B cell (primary cell): ENCODE data around the gene HTT-AS. TPM values are rescaled to one million over a fixed set of nuclear protein-coding genes. Genes with fewer than 3 reads are reported as not detected.

Experiments used
- ATAC-seq: fragments of 200-7000 bp; cut with Tn5 transposase; one replicate; pipeline ENCODE4 v1.10.0; 2021; ENCODE audit warnings: low read depth, mild to moderate bottlenecking, moderate number of reproducible peaks, moderate library complexity
- CTCF ChIA-PET: fragments of 350-600 bp; sonication (Branson Sonifier 250); formaldehyde crosslinking; loops from one replicate; lab custom pipeline; 2021; ENCODE audit warnings: antibody characterized with exemption, inconsistent platforms; lab: Charles Lee
- POLR2A ChIA-PET: fragments of 350-600 bp; sonication (Branson Sonifier 250); formaldehyde crosslinking; loops from one replicate; lab custom pipeline; 2021; ENCODE audit warnings: antibody characterized with exemption; lab: Charles Lee
- DNase-seq: peaks from one replicate; pipeline ENCODE4 v3.0.0; 2013
- H2AFZ ChIP-seq: 2 replicates; pipeline ENCODE4 v1.6.1; 2012; ENCODE audit warnings: mild to moderate bottlenecking, low read depth, low read length; ENCODE audit not compliant: insufficient read depth, poor library complexity, severe bottlenecking
- H3K27ac ChIP-seq, 2 donors: 1 replicate in 1 of 2; 2 replicates in 1 of 2; pipeline ENCODE4 v1.5.1; 2012 to 2013; ENCODE audit warnings: low read length in 2 of 2, mild to moderate bottlenecking in 2 of 2, moderate library complexity in 1 of 2
- H3K27me3 ChIP-seq, 4 experiments: fragments of 200-600 bp in 1 of 4; sonication (generic) in 1 of 4; replicated peaks in 1 of 4; 1 replicate in 2 of 4; 2 replicates in 2 of 4; pipeline versions ENCODE4 v1.6.1 to v1.7.0; 2013 to 2016; ENCODE audit warnings: low read length in 3 of 4, mild to moderate bottlenecking in 2 of 4, mixed read lengths in 1 of 4, moderate library complexity in 1 of 4; ENCODE audit not compliant: insufficient read depth in 4 of 4, control insufficient read depth in 3 of 4; ENCODE audit errors: control extremely low read depth in 1 of 4
- H3K36me3 ChIP-seq, 2 experiments: replicated peaks in 1 of 2; 1 replicate in 1 of 2; 2 replicates in 1 of 2; pipeline versions ENCODE4 v1.6.1 to v1.7.1; 2013; ENCODE audit warnings: low read length in 1 of 2; ENCODE audit not compliant: insufficient read depth in 2 of 2, control insufficient read depth in 1 of 2; ENCODE audit errors: control extremely low read depth in 1 of 2, extremely low read depth in 1 of 2
- H3K4me1 ChIP-seq, 2 donors: fragments of 200-600 bp in 1 of 2; sonication (generic) in 1 of 2; 1 replicate in 1 of 2; 2 replicates in 1 of 2; pipeline versions ENCODE4 v1.5.1 to v1.6.1; 2013 to 2017; ENCODE audit warnings: low read length in 2 of 2; ENCODE audit not compliant: control insufficient read depth in 2 of 2, insufficient read depth in 2 of 2
- H3K4me2 ChIP-seq: replicated peaks from 2 replicates; pipeline ENCODE3; 2012; ENCODE audit warnings: mild to moderate bottlenecking, low read depth, low read length; ENCODE audit not compliant: poor library complexity, severe bottlenecking
- H3K4me3 ChIP-seq, 5 experiments: fragments of 200-600 bp in 1 of 5; sonication (generic) in 1 of 5; 1 replicate in 3 of 5; 2 replicates in 2 of 5; pipeline versions ENCODE4 v1.5.1 to v1.7.0; 2011 to 2016; ENCODE audit warnings: low read length in 4 of 5, mild to moderate bottlenecking in 4 of 5, low read depth in 2 of 5, control low read depth in 1 of 5, moderate library complexity in 1 of 5; ENCODE audit not compliant: insufficient read depth in 1 of 5; ENCODE audit errors: control extremely low read depth in 1 of 5, extremely low read depth in 1 of 5
- H3K79me2 ChIP-seq: fragments of 200-600 bp; sonication (generic); one replicate; pipeline ENCODE4 v1.6.0; 2016; ENCODE audit warnings: low read length; ENCODE audit not compliant: control insufficient read depth, insufficient read depth
- H3K9ac ChIP-seq: fragments of 200-600 bp; sonication (generic); 2 replicates; pipeline ENCODE4 v1.6.1; 2017; ENCODE audit warnings: mild to moderate bottlenecking, low read length, moderate library complexity
- H3K9me3 ChIP-seq, 3 donors: one replicate each; pipeline versions ENCODE4 v1.6.1 to v1.7.1; 2013; ENCODE audit warnings: low read length in 2 of 3; ENCODE audit not compliant: control insufficient read depth in 2 of 3, insufficient read depth in 1 of 3; ENCODE audit errors: control extremely low read depth in 1 of 3
- H4K20me1 ChIP-seq: 2 replicates; pipeline ENCODE4 v1.6.0; 2012; ENCODE audit warnings: mild to moderate bottlenecking, low read length; ENCODE audit not compliant: insufficient read depth, control insufficient read depth, poor library complexity, severe bottlenecking
- H3K27ac Mint-ChIP-seq: one replicate; pipeline ENCODE4 v1.8.0; 2021; ENCODE audit warnings: mixed read lengths
- H3K27me3 Mint-ChIP-seq: one replicate; pipeline ENCODE4 v1.8.0; 2021; ENCODE audit warnings: mixed read lengths
- H3K4me1 Mint-ChIP-seq: one replicate; pipeline ENCODE4 v1.8.0; 2021; ENCODE audit warnings: mixed read lengths
- H3K4me3 Mint-ChIP-seq: one replicate; pipeline ENCODE4 v1.8.0; 2021; ENCODE audit warnings: mixed read lengths
- H3K9me3 Mint-ChIP-seq: one replicate; pipeline ENCODE4 v1.8.0; 2022; ENCODE audit warnings: mixed read lengths; ENCODE audit not compliant: insufficient read depth
- EZH2 ChIP-seq: IDR thresholded peaks from 2 replicates; pipeline ENCODE4 v1.6.1; 2012; ENCODE audit warnings: borderline replicate concordance, low read depth, mild to moderate bottlenecking, moderate library complexity, low read length; ENCODE audit not compliant: insufficient read depth, poor library complexity, severe bottlenecking
- WGBS: methylation state at CpG from one replicate; pipeline ENCODE4 v1.1.5; 2013; ENCODE audit warnings: missing lambda C conversion rate; ENCODE audit not compliant: insufficient coverage; 5-methylcytosine and 5-hydroxymethylcytosine counted together
- intact Hi-C: fragments of 100-400 bp; cut with micrococcal nuclease; formaldehyde crosslinking; loops from one replicate; pipeline ENCODE4 v1.10.0; 2022
- polyA plus RNA-seq: library from polyadenylated mRNA; depleted of rRNA; stranded (reverse); fragments of >200 nt; gene quantifications from 2 replicates; pipeline ENCODE4 v1.2.3, GENCODE V29; 2012
- total RNA-seq, 2 donors: library from RNA; stranded (reverse); fragments of 120-200 nt in 1 of 2; gene quantifications; 1 replicate in 1 of 2; 2 replicates in 1 of 2; pipeline versions ENCODE4 v1.2.3 to v1.2.4, GENCODE V29; 2013 to 2022
- TF ChIP-seq, protein P1 (sequence below): fragments of 200-600 bp; IDR thresholded peaks from one replicate; pipeline ENCODE4 v1.8.0; 2022; ENCODE audit warnings: antibody characterized with exemption, mild to moderate bottlenecking

The HTT-AS gene
- total and polyA plus RNA-seq, 2 donors (not counting 1 experiment from before 2014, with no cell fraction given) = 0.84 TPM; not detected in 1

GRCh38 chr4:3029464-3029863, 44.9 kb downstream of the HTT-AS start:
- ChIA-PET CTCF (no interaction called here), POLR2A (no interaction called here)
- DNase-seq (no peak), ATAC-seq (no peak)
- Histone ChIP-seq H3K79me2 (no peaks in the 10 kb centered on the region), H3K4me2 (no peak overlapping the region), H4K20me1 (no peaks in the 10 kb centered on the region), H3K36me3 (no peaks in the 10 kb centered on the region), H3K27me3 (no peaks in the 10 kb centered on the region), H3K9me3 (no peaks in the 10 kb centered on the region), H2AFZ (no peak overlapping the region), H3K4me3 (no peak overlapping the region), H3K9ac (no peak overlapping the region), H3K27ac (no peak overlapping the region), H3K4me1 (no peaks in the 10 kb centered on the region)
- Mint-ChIP-seq H3K4me3 (no peak overlapping the region), H3K4me1 (no peaks in the 10 kb centered on the region), H3K9me3 (no peaks in the 10 kb centered on the region), H3K27me3 (no peaks in the 10 kb centered on the region), H3K27ac (no peak overlapping the region)
- no peak for TF ChIP-seq EZH2
- TF ChIP-seq, protein P1, sequence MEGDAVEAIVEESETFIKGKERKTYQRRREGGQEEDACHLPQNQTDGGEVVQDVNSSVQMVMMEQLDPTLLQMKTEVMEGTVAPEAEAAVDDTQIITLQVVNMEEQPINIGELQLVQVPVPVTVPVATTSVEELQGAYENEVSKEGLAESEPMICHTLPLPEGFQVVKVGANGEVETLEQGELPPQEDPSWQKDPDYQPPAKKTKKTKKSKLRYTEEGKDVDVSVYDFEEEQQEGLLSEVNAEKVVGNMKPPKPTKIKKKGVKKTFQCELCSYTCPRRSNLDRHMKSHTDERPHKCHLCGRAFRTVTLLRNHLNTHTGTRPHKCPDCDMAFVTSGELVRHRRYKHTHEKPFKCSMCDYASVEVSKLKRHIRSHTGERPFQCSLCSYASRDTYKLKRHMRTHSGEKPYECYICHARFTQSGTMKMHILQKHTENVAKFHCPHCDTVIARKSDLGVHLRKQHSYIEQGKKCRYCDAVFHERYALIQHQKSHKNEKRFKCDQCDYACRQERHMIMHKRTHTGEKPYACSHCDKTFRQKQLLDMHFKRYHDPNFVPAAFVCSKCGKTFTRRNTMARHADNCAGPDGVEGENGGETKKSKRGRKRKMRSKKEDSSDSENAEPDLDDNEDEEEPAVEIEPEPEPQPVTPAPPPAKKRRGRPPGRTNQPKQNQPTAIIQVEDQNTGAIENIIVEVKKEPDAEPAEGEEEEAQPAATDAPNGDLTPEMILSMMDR = no peak
- 93% methylated on average over 8 of the region's 9 CpGs for WGBS
- intact Hi-C loops = no loop called here

DNA sequence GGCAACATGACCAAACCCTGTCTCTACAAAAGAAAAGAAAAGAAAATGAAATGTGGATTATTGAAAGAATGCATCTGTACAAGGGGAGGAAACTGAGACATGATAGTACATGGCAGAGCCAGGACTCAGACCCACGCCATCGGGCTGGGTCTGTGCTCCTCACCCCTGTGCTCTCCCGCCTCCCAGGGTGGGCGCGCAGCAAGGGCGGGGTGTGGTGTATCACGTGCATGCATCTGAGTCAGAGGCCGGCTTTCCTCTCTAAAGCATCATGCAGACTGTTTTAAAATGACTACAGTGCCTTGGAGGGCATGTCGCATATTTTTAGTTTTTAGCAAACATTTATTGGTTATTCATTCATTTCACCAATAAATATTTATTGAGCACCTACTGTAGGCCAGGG, 47.8 kb downstream of the HTT-AS start:
- H3K9me3 Mint-ChIP-seq = no peaks in the 10 kb centered on the region
- no peaks in the 10 kb centered on the region for H3K4me1 Mint-ChIP-seq
- TF ChIP-seq EZH2 = no peak
- TF ChIP-seq, protein P1 = no peak
- H3K4me3 ChIP-seq = no peak overlapping the region
- no peaks in the 10 kb centered on the region for H3K36me3 ChIP-seq
- no peak overlapping the region for H3K9ac ChIP-seq
- intact Hi-C loops = no loop called here
- DNase-seq (no peak), ATAC-seq (no peak)
- POLR2A ChIA-PET = no interaction called here
- no peak overlapping the region for H2AFZ ChIP-seq
- H3K4me2 ChIP-seq = no peak overlapping the region
- peaks cover 17% of the 10 kb centered on the region for H3K27me3 Mint-ChIP-seq
- WGBS = 89% methylated on average over 4 of the region's 9 CpGs
- CTCF ChIA-PET = no interaction called here
- peaks cover 0 to 6% (median 2%) of the 10 kb centered on the region in 4 experiments for H3K27me3 ChIP-seq
- H3K27ac Mint-ChIP-seq = no peak overlapping the region
- no peaks in the 10 kb centered on the region for H3K79me2 ChIP-seq
- H3K9me3 ChIP-seq = peaks cover 0 to 11% (median 0%) of the 10 kb centered on the region in 3 donors
- H3K4me3 Mint-ChIP-seq = no peak overlapping the region
- H3K27ac ChIP-seq = no peak overlapping the region
- H3K4me1 ChIP-seq = no peaks in the 10 kb centered on the region
- no peaks in the 10 kb centered on the region for H4K20me1 ChIP-seq
